ENCODE measurements around the gene CAMK2D.

GRCh38 chr4:113645771-113646441 is 115.6 kb downstream of the CAMK2D start:
- TF ChIP-seq CTCF (IDR thresholded peaks at IDR 0.05) (no peak), POLR2A (IDR thresholded peaks at IDR 0.05) (no peak)

Data from sigmoid colon (tissue), 3 donors.